ENCODE data around the gene TKFC.

TKFC gene

DNA sequence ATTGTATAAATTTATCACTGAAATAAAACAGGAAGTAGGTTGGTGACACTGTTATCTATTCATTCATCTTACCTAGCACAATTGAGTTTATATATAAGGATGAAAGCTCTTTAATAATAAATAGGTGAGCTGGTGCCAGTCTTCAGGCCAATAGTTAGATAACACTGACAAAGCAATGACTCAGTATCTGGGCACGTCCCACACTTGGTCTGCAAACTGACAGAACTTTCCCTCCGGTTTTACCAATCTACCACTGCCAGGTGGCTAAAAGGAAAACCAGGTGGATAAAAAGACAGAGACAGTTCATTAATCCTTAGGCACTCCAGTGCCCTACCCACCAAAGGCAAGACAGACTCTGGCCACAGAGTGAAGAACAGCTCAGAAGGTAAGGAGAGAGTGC is 17.8 kb upstream of the TKFC start:
- Histone ChIP-seq H3K36me3 (ENCODE audit: control insufficient read depth in 2 of 2, insufficient read depth in 1 of 2, low read length in 2 of 2) (peaks cover 21 to 93% of the 10 kb centered on the region in 2 experiments), H3K9me3 (ENCODE audit: control insufficient read depth, insufficient read depth, low read depth, low read length) (no peaks in the 10 kb centered on the region), H3K4me1 (ENCODE audit: control insufficient read depth, insufficient read depth, low read length) (no peaks in the 10 kb centered on the region), H3K4me3 (ENCODE audit: low read depth, low read length) (no peak overlapping the region), H3K27ac (ENCODE audit: extremely low read depth, low read depth, low read length) (no peak overlapping the region)
- TF ChIP-seq SP7 (tag by site-specific recombination; IDR thresholded peaks at IDR 0.05) = no peak
- TF ChIP-seq, protein P1, sequence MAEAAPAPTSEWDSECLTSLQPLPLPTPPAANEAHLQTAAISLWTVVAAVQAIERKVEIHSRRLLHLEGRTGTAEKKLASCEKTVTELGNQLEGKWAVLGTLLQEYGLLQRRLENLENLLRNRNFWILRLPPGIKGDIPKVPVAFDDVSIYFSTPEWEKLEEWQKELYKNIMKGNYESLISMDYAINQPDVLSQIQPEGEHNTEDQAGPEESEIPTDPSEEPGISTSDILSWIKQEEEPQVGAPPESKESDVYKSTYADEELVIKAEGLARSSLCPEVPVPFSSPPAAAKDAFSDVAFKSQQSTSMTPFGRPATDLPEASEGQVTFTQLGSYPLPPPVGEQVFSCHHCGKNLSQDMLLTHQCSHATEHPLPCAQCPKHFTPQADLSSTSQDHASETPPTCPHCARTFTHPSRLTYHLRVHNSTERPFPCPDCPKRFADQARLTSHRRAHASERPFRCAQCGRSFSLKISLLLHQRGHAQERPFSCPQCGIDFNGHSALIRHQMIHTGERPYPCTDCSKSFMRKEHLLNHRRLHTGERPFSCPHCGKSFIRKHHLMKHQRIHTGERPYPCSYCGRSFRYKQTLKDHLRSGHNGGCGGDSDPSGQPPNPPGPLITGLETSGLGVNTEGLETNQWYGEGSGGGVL (tag by site-specific recombination; IDR thresholded peaks at IDR 0.05) = no peak
- no peak for TF ChIP-seq ZNF629 (tag by site-specific recombination; IDR thresholded peaks at IDR 0.05)
- no peak for TF ChIP-seq KLF8 (tag by site-specific recombination; IDR thresholded peaks at IDR 0.05)
- TF ChIP-seq, protein P2, sequence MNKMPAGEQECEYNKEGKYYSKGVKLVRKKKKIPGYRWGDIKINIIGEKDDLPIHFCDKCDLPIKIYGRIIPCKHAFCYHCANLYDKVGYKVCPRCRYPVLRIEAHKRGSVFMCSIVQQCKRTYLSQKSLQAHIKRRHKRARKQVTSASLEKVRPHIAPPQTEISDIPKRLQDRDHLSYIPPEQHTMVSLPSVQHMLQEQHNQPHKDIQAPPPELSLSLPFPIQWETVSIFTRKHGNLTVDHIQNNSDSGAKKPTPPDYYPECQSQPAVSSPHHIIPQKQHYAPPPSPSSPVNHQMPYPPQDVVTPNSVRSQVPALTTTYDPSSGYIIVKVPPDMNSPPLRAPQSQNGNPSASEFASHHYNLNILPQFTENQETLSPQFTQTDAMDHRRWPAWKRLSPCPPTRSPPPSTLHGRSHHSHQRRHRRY (tag by site-specific recombination; IDR thresholded peaks at IDR 0.05) = no peak
- TF ChIP-seq, protein P3, sequence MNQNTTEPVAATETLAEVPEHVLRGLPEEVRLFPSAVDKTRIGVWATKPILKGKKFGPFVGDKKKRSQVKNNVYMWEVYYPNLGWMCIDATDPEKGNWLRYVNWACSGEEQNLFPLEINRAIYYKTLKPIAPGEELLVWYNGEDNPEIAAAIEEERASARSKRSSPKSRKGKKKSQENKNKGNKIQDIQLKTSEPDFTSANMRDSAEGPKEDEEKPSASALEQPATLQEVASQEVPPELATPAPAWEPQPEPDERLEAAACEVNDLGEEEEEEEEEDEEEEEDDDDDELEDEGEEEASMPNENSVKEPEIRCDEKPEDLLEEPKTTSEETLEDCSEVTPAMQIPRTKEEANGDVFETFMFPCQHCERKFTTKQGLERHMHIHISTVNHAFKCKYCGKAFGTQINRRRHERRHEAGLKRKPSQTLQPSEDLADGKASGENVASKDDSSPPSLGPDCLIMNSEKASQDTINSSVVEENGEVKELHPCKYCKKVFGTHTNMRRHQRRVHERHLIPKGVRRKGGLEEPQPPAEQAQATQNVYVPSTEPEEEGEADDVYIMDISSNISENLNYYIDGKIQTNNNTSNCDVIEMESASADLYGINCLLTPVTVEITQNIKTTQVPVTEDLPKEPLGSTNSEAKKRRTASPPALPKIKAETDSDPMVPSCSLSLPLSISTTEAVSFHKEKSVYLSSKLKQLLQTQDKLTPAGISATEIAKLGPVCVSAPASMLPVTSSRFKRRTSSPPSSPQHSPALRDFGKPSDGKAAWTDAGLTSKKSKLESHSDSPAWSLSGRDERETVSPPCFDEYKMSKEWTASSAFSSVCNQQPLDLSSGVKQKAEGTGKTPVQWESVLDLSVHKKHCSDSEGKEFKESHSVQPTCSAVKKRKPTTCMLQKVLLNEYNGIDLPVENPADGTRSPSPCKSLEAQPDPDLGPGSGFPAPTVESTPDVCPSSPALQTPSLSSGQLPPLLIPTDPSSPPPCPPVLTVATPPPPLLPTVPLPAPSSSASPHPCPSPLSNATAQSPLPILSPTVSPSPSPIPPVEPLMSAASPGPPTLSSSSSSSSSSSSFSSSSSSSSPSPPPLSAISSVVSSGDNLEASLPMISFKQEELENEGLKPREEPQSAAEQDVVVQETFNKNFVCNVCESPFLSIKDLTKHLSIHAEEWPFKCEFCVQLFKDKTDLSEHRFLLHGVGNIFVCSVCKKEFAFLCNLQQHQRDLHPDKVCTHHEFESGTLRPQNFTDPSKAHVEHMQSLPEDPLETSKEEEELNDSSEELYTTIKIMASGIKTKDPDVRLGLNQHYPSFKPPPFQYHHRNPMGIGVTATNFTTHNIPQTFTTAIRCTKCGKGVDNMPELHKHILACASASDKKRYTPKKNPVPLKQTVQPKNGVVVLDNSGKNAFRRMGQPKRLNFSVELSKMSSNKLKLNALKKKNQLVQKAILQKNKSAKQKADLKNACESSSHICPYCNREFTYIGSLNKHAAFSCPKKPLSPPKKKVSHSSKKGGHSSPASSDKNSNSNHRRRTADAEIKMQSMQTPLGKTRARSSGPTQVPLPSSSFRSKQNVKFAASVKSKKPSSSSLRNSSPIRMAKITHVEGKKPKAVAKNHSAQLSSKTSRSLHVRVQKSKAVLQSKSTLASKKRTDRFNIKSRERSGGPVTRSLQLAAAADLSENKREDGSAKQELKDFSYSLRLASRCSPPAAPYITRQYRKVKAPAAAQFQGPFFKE (tag by site-specific recombination; IDR thresholded peaks at IDR 0.05; ENCODE audit: borderline replicate concordance) = no peak
- TF ChIP-seq ZNF214 (tag by site-specific recombination; IDR thresholded peaks at IDR 0.05; ENCODE audit: borderline replicate concordance) = no peak
- TF ChIP-seq ZNF501 (tag by site-specific recombination; IDR thresholded peaks at IDR 0.05) = no peak
- TF ChIP-seq ZFHX2 (tag by site-specific recombination; conservative IDR thresholded peaks at IDR 0.05) = no peak
- no peak for TF ChIP-seq ZNF621 (tag by site-specific recombination; IDR thresholded peaks at IDR 0.05)
- POLR2A ChIA-PET = interaction anchor here (0.7 to 0.8 kb wide), 2 partner anchors 16 to 20 kb away, joined by 3 to 7 read pairs; partner anchors contain the start of gene VWCE
- CTCF ChIA-PET = interaction anchor here (0.8 to 2.2 kb wide), 3 partner anchors 21 to 61 kb away, joined by 3 to 11 read pairs (median 4); no protein-coding TSS in a partner anchor

DNA sequence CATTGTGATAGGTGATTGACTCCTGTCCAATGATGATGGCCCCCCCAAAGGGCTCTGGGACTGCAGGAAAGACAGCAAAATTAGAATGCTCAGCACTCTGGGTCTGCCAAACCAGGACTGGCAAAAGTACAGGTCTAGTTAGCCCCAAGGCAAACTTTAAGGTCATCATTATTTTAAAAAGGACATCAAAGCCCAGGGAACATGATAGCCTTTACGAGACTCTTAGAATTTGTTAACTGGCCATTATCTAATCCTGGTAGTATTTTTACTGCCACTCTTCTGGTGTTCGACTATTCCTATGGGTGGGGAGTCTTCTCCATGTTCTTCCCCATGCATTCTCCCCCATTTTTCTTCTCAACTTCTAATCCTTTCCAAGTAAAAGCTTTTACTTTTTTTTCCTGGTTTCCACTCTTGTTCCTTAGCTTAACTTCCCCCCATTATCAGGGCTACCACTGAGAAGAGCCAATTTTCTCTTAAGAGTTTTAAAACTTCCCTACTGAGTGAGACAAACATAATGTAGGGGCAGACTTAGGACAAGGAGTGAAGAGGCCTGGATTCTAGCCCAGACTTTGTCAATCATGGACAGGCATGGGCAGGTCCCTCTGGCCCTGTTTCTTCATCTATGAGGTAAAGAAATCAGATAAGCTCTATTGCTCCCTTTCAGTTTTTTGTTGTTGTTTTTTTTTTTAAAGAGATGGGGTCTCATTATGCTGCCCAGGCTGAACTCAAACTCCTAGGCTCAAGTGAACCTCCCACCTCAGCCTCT is 7.2 kb upstream of the TKFC start:
- Histone ChIP-seq H3K36me3 (ENCODE audit: control insufficient read depth in 2 of 2, insufficient read depth in 1 of 2, low read length in 2 of 2) (peaks cover 23 to 95% of the 10 kb centered on the region in 2 experiments), H3K4me1 (ENCODE audit: control insufficient read depth, insufficient read depth, low read length) (no peaks in the 10 kb centered on the region), H3K27ac (ENCODE audit: extremely low read depth, low read depth, low read length) (no peak overlapping the region), H3K9me3 (ENCODE audit: control insufficient read depth, insufficient read depth, low read depth, low read length) (no peaks in the 10 kb centered on the region), H3K4me3 (ENCODE audit: low read depth, low read length) (no peak overlapping the region)
- POLR2A ChIA-PET = interaction anchor here (1.0 kb wide), 1 partner anchor 31 kb away, joined by 5 read pairs; the partner anchor contains the start of gene VWCE
- CTCF ChIA-PET = interaction anchor here (0.7 to 2.7 kb wide), 2 partner anchors 10 to 36 kb away, joined by 4 to 10 read pairs; partner anchors contain the start of gene CYB561A3
- TF ChIP-seq ZNF843 (tag by site-specific recombination; IDR thresholded peaks at IDR 0.05) (peak; percentile 48; the same call in 1 of the 2 replicates), ZNF529 (tag by site-specific recombination; IDR thresholded peaks at IDR 0.05; ENCODE audit: insufficient replicate concordance) (no peak), SCRT2 (tag by site-specific recombination; IDR thresholded peaks at IDR 0.05) (no peak), FEZF1 (tag by site-specific recombination; IDR thresholded peaks at IDR 0.05) (peak; percentile 96), TCF7L2 (IDR thresholded peaks at IDR 0.05; ENCODE audit: borderline replicate concordance, low read depth, low read length) (peak; percentile 74; the same call in 1 of the 2 replicates), GLI4 (tag by site-specific recombination; IDR thresholded peaks at IDR 0.05) (no peak), ZNF423 (tag by site-specific recombination; IDR thresholded peaks at IDR 0.05) (no peak), SP7 (tag by site-specific recombination; IDR thresholded peaks at IDR 0.05) (peak; percentile 56), ZNF221 (tag by site-specific recombination; IDR thresholded peaks at IDR 0.05; ENCODE audit: borderline replicate concordance) (no peak), ZBTB1 (tag by site-specific recombination; IDR thresholded peaks at IDR 0.05) (no peak)
- TF ChIP-seq, protein P4, sequence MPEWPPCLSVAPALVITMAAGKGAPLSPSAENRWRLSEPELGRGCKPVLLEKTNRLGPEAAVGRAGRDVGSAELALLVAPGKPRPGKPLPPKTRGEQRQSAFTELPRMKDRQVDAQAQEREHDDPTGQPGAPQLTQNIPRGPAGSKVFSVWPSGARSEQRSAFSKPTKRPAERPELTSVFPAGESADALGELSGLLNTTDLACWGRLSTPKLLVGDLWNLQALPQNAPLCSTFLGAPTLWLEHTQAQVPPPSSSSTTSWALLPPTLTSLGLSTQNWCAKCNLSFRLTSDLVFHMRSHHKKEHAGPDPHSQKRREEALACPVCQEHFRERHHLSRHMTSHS (tag by site-specific recombination; IDR thresholded peaks at IDR 0.05) = no peak
- TF ChIP-seq, protein P5, sequence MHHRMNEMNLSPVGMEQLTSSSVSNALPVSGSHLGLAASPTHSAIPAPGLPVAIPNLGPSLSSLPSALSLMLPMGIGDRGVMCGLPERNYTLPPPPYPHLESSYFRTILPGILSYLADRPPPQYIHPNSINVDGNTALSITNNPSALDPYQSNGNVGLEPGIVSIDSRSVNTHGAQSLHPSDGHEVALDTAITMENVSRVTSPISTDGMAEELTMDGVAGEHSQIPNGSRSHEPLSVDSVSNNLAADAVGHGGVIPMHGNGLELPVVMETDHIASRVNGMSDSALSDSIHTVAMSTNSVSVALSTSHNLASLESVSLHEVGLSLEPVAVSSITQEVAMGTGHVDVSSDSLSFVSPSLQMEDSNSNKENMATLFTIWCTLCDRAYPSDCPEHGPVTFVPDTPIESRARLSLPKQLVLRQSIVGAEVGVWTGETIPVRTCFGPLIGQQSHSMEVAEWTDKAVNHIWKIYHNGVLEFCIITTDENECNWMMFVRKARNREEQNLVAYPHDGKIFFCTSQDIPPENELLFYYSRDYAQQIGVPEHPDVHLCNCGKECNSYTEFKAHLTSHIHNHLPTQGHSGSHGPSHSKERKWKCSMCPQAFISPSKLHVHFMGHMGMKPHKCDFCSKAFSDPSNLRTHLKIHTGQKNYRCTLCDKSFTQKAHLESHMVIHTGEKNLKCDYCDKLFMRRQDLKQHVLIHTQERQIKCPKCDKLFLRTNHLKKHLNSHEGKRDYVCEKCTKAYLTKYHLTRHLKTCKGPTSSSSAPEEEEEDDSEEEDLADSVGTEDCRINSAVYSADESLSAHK (tag by site-specific recombination; IDR thresholded peaks at IDR 0.05) = 0 out of 2 replicates have a peak, but pooled peaks have one; percentile 20

Data from HEK293 (cell line).